Activated naive CD4-positive, alpha-beta T cell treated with anti-CD3 and anti-CD28 coated beads, Interleukin-2, amount 50 U/mL, for 16 hours (primary cell): ENCODE measurements around the gene RASD2.

Experiments used
- DNase-seq: peaks from one replicate; pipeline ENCODE4 v3.0.0-alpha.2; 2020

RASD2 gene

GRCh38 chr22:35519306-35520000 is 21.2 kb upstream of the RASD2 start:
- DNase-seq, result no peak

GRCh38 chr22:35521358-35522224 is 19.0 kb upstream of the RASD2 start:
- no peak for DNase-seq

GRCh38 chr22:35522225-35523149 is 18.1 kb upstream of the RASD2 start:
- DNase-seq, result no peak

GRCh38 chr22:35523167-35523947 is 17.3 kb upstream of the RASD2 start:
- DNase-seq, result no peak

- no peak for DNase-seq
Observed at GRCh38 chr22:35524966-35525686, 15.5 kb upstream of the RASD2 start.

GRCh38 chr22:35525687-35526332 is 14.8 kb upstream of the RASD2 start:
- DNase-seq, result no peak

GRCh38 chr22:35526333-35526979 is 14.2 kb upstream of the RASD2 start:
- DNase-seq, result no peak

GRCh38 chr22:35528927-35529326 is 11.7 kb upstream of the RASD2 start:
- DNase-seq, result no peak

- no peak for DNase-seq
Observed at GRCh38 chr22:35530700-35531099, 9.9 kb upstream of the RASD2 start.

- no peak for DNase-seq
Observed at GRCh38 chr22:35531202-35531601, 9.4 kb upstream of the RASD2 start.

- no peak for DNase-seq
Observed at GRCh38 chr22:35531676-35532075, 9.0 kb upstream of the RASD2 start.

- DNase-seq, result no peak
Observed at GRCh38 chr22:35533365-35534029, 7.1 kb upstream of the RASD2 start.

- no peak for DNase-seq
Observed at GRCh38 chr22:35534091-35534490, 6.5 kb upstream of the RASD2 start.

- DNase-seq, result no peak
Observed at GRCh38 chr22:35537232-35537631, 3.4 kb upstream of the RASD2 start.

GRCh38 chr22:35538801-35539321 is 1.8 kb upstream of the RASD2 start:
- peak; percentile 44 for DNase-seq

GRCh38 chr22:35539487-35539886 is 1.1 kb upstream of the RASD2 start:
- DNase-seq, result no peak

- peak; percentile 75 for DNase-seq
Observed at GRCh38 chr22:35539910-35540594, 579 bp upstream of the RASD2 start.

GRCh38 chr22:35541254-35541748 is 670 bp downstream of the RASD2 start:
- DNase-seq, result no peak
